Fibroblast of pulmonary artery (primary cell): Measurements from ENCODE around the gene ROBO1.

ENCODE experiments used
- DNase-seq: peaks from one replicate; pipeline ENCODE4 v3.0.0-alpha.2; 2010; ENCODE audit warnings: low read depth
- H3K4me3 ChIP-seq: replicated peaks from 2 replicates; pipeline ENCODE4 v1.5.1; 2011; ENCODE audit warnings: low read depth, mild to moderate bottlenecking, control low read depth, low read length, moderate library complexity
- TF ChIP-seq, protein P1 (sequence below): IDR thresholded peaks from 2 replicates; pipeline ENCODE4 v1.5.1; 2011; ENCODE audit warnings: mild to moderate bottlenecking, control low read depth, low read length, inconsistent platforms; ENCODE audit errors: missing control alignments

ROBO1 gene

DNA sequence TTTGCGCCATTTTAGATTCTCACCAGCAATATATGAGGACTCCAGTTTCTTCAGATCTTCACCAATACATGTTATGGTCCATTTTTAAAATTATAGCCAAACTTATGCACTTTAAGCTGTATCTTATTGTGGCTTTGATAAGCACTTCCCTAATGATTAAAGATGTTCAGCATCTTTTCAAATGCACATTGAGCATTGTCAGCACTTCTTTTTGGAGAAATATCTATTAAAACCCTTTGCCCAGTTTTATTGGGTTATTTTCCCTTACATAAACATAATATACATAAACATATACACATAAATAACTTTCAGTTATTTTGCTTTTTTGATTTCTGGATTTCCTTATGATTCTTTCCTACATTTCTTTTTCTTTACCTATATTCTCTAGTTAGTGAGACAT lies 83.8 kb downstream of the ROBO1 start:
- no peak overlapping the region for H3K4me3 ChIP-seq
- no peak for DNase-seq
- TF ChIP-seq, protein P1, sequence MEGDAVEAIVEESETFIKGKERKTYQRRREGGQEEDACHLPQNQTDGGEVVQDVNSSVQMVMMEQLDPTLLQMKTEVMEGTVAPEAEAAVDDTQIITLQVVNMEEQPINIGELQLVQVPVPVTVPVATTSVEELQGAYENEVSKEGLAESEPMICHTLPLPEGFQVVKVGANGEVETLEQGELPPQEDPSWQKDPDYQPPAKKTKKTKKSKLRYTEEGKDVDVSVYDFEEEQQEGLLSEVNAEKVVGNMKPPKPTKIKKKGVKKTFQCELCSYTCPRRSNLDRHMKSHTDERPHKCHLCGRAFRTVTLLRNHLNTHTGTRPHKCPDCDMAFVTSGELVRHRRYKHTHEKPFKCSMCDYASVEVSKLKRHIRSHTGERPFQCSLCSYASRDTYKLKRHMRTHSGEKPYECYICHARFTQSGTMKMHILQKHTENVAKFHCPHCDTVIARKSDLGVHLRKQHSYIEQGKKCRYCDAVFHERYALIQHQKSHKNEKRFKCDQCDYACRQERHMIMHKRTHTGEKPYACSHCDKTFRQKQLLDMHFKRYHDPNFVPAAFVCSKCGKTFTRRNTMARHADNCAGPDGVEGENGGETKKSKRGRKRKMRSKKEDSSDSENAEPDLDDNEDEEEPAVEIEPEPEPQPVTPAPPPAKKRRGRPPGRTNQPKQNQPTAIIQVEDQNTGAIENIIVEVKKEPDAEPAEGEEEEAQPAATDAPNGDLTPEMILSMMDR: no peak

DNA sequence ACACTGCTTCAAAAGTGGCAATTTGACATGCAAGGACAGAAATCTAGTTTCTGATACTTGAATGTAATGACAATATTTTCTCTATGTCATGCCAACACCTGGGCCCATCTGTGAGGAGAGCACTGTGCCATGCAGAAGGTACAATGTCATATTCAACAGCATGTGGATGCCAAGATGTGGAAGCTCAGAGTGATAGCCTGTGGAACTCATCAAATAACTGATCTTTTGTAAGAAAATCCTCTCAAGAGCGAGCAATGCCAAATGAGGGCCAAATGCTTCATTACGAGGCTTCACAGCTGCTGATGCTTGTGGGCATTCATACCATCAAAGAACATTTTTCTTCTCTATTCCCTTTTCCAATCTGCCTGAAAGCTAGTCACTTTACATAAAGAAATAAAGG lies 95.1 kb downstream of the ROBO1 start:
- no peak for DNase-seq
- H3K4me3 ChIP-seq: no peak overlapping the region
- TF ChIP-seq, protein P1: no peak

DNA sequence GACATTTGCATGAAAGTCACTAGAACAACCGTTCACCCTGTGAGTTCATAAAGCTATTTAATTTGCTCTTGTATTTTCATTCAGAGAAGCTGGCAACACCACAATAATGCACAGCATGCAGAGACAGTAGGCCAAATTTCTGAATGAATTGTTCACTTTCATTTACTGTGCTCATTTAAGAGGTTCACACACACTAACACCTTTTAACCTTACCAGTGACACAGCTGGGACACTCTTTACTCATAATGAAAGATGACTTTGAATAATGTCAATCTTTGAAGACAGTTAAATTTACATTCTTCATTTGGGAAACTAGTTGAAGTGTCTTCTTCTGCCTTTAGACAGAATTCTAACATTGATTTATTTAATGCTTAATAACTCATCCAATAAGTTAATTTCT lies 95.7 kb downstream of the ROBO1 start:
- TF ChIP-seq, protein P1: no peak
- H3K4me3 ChIP-seq: no peak overlapping the region

DNA sequence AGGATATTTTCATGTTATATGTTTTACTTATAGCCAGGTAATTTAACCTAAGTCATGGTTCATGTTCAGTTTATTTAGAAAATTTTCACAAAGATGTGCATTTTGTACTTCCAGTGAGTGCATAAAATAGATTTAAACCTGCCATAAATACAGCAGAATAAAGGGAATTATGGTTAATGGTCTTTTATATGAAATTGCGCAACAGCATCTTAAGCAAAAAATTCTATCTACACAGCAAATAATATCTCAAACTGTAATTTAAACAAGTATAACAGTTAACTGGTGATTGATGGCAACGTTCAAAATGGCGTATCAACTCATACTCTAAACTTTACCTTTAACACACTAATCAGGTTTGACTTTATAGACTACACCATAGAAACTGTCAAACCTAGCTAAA lies 97.6 kb downstream of the ROBO1 start:
- TF ChIP-seq, protein P1: no peak
- DNase-seq: no peak
- H3K4me3 ChIP-seq: no peak overlapping the region

More for the DNA sequence above, 95.7 kb downstream of the ROBO1 start:
- DNase-seq: no peak

DNA sequence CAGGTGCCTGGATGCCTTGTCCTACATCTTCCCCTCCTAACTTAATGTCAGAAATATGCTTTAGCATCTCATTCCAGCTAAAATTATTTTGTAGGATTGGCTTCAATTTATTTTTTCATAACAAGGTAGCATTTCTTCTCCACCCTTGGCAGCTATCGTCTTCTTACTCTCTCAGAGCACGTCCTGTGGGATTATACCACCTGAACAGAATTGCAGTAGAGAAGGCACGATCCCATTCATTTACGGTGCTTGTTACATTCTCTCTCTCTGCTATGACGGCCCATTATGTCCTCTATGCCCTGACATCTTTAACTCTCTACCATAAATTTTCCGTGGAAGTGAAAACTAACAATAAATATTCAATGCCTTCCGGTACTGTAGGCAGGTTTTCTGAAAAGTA lies 103.3 kb downstream of the ROBO1 start:
- TF ChIP-seq, protein P1: no peak
- no peak for DNase-seq
- H3K4me3 ChIP-seq: no peak overlapping the region

DNA sequence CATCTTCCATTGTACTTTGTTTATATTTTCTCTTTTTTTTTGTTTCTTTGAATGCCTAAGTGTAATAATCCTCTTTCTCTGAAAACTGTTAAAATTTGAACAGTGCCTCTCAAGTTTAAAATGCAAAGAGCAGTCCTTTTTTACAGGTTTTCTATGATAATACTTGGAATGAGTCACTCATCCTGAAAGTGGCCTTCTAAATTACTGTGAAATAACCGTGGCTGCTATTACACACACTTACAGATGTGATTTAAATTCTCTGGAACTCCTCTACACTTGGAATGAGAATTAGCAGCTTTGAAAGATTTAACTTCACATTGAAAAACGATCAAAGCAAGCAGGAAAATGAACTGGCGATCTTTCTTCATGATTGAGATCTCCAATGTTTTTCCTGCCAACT lies 105.9 kb downstream of the ROBO1 start:
- TF ChIP-seq, protein P1: no peak
- no peak for DNase-seq
- H3K4me3 ChIP-seq: no peak overlapping the region

DNA sequence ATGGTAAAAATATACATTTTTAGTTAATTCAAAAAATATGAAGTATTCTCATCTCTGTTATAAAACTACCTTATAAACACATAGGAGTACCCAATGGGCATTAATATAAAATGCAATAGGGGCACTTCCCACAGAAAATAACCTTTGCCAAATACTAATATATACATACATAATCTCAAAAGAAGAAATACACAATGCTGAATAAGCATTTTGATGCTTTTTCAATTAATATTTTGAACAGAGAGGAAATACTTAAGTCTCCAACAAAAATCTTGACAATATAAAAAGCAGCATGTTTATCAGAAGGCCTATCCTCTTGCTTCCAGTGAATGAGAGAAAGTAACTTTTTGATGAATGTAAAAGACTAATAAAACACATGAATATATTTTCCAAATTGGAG lies 110.7 kb downstream of the ROBO1 start:
- TF ChIP-seq, protein P1: no peak
- no peak overlapping the region for H3K4me3 ChIP-seq
- DNase-seq: no peak
